Heart right ventricle (tissue), 16 donors: ENCODE data around the gene DPP9. TPM values are rescaled to one million over a fixed set of nuclear protein-coding genes. Genes with fewer than 3 reads are reported as not detected.

Experiments
- ATAC-seq, 8 donors: fragments of 200-7000 bp; cut with Tn5 transposase; one replicate each; pipeline ENCODE4 v1.9.1; 2020; ENCODE audit warnings: mild to moderate bottlenecking in 8 of 8, moderate library complexity in 8 of 8, moderate number of reproducible peaks in 1 of 8
- DNase-seq, 2 donors: peaks; one replicate each; pipeline ENCODE4 v3.0.0-alpha.2; 2020
- H3K27ac ChIP-seq, 10 donors: fragments of 200-600 bp; sonication (generic) in 2 of 10; one replicate each; pipeline versions ENCODE4 v1.5.0 to v1.8.0; 2020 to 2022; ENCODE audit warnings: mild to moderate bottlenecking in 3 of 10
- H3K27me3 ChIP-seq, 7 donors: fragments of 200-600 bp; one replicate each; pipeline ENCODE4 v1.8.0; 2021 to 2022; ENCODE audit warnings: mild to moderate bottlenecking in 2 of 7
- H3K36me3 ChIP-seq, 9 donors: fragments of 200-600 bp; sonication (generic) in 1 of 9; one replicate each; pipeline versions ENCODE4 v1.5.0 to v1.8.0; 2020 to 2022; ENCODE audit warnings: mild to moderate bottlenecking in 2 of 9
- H3K4me1 ChIP-seq, 9 donors: fragments of 200-600 bp; sonication (generic) in 1 of 9; one replicate each; pipeline versions ENCODE4 v1.5.0 to v1.8.0; 2020 to 2022; ENCODE audit warnings: mild to moderate bottlenecking in 4 of 9
- H3K4me3 ChIP-seq, 10 donors: fragments of 200-600 bp; sonication (generic) in 2 of 10; one replicate each; pipeline versions ENCODE4 v1.5.0 to v1.8.0; 2020 to 2022; ENCODE audit warnings: mild to moderate bottlenecking in 7 of 10, moderate library complexity in 2 of 10
- H3K9me3 ChIP-seq, 11 donors: fragments of 200-600 bp in 10 of 11; sonication (generic) in 2 of 11; one replicate each; pipeline versions ENCODE4 v1.5.0 to v1.8.0; 2013 to 2022; ENCODE audit warnings: mild to moderate bottlenecking in 2 of 11, control low read depth in 1 of 11, moderate library complexity in 1 of 11
- CTCF ChIP-seq, 9 donors: fragments of 200-600 bp; sonication (generic) in 2 of 9; IDR thresholded peaks; one replicate each; pipeline versions ENCODE4 v1.5.0 to v1.8.0; 2021 to 2022; ENCODE audit warnings: antibody characterized with exemption in 9 of 9, mild to moderate bottlenecking in 5 of 9, moderate library complexity in 1 of 9
- WGBS, 2 donors: extraction: QIAGEN DNeasy Blood & Tissue Kit; methylation state at CpG; one replicate each; pipeline ENCODE4 v1.1.7; 2013; ENCODE audit warnings: inconsistent platforms in 1 of 2; 5-methylcytosine and 5-hydroxymethylcytosine counted together
- intact Hi-C, 10 donors: fragments of 100-400 bp; cut with DNase I; formaldehyde crosslinking; loops; one replicate each; pipeline versions ENCODE4 v1.11.1 to v1.14.2; 2022
- polyA plus RNA-seq, 2 donors: library from polyadenylated mRNA; stranded (reverse); fragments of 200-250 nt; gene quantifications; one replicate each; pipeline ENCODE4 v1.2.3, GENCODE V29; 2013
- total RNA-seq, 10 donors: library from RNA; stranded (reverse); fragmentation: NEBNext Ultra II Directional in 3 of 10; extraction: Animal tissue kit (Norgen Biotek cat#: 25700) in 3 of 10; gene quantifications; one replicate each; pipeline versions ENCODE4 v1.2.1 to v1.2.4, GENCODE V29; 2021 to 2023
- donor health status: Arrhythmogenic right ventricular cardiomyopathy.
- donor health status: ischemic (EF 13 %, LVEDD 7.1; RV severe dilation, severe dysfunction).
- donor health status: healthy with polysubstance abuse.
- donor health status: DM: no; HTN: yes; CAD: no.
- donor health status: DM: no; HTN: no; CAD: no.
- donor health status: ischemic (EF 25% LVEDD 6.9; RV normal size, moderate dysfunction).
- donor health status: ischemic (EF 25% LVEDD 5.7; RV mildly dilated, moderate dysfunction).
- donor health status: healthy.
- donor health status: DM: yes; HTN: yes; CAD: no.
- donor health status: Ischemic cardiomyopathy.
- donor health status: ischemic (EF 35%, LVEDD 5.7; RV mildly dilated, moderate dysfunction).
- donor health status: nonischemic (EF 11% LVEDD 7.7; RV severe dilation, severe dysfunction).
- donor health status: DM: yes; HTN: yes; CAD: no.
- donor health status: PGD.
- donor health status: ischemic (EF 29% LVEDD 5.4; RV normal size, mild dysfunction).
- donor health status: nonischemic (EF 23%, LVEDD 6.1; RV moderate dilation, normal function).

The DPP9 gene
- total and polyA plus RNA-seq, 12 donors = 34.0 to 52.2 (median 43.2) TPM

DNA sequence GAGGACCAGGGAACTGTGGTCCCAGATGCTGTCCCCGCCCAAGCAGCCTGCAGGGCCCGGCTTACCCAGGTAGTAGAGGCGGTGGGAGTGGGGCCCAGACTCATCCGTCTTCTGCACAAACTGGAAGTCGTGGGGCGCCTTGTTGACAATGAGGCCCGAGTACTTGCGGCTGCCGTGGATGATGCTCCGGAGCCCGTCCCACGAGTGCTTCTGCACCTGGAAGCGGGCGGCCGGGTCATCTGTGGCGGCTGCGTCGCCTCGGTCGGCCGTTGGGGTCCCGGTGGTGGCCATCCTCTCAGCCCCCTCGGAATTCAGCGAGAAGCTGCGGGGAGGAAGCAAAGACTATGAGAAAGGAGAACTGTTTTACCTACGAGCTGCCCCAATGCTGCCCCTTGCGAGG lies 9.6 kb downstream of the DPP9 start:
- H3K4me3 ChIP-seq = no peak overlapping the region
- 89 to 95% methylated on average over 27 of the region's 27 CpGs for WGBS, 2 donors
- H3K27ac ChIP-seq = peak overlapping the region; percentile 59 to 91 (median 76)
- peaks cover 0 to 99% (median 50%) of the 10 kb centered on the region in 9 donors for H3K36me3 ChIP-seq
- TF ChIP-seq CTCF (IDR thresholded peaks at IDR 0.05) = no peak
- H3K27me3 ChIP-seq = no peaks in the 10 kb centered on the region
- intact Hi-C loops = no loop called here
- ATAC-seq (no peak), DNase-seq (no peak)
- H3K9me3 ChIP-seq = no peaks in the 10 kb centered on the region
- peaks cover 14 to 59% (median 38%) of the 10 kb centered on the region in 9 donors for H3K4me1 ChIP-seq

GRCh38 chr19:4713384-4713951 lies 10.2 kb downstream of the DPP9 start:
- H3K4me1 ChIP-seq = peaks cover 14 to 59% (median 44%) of the 10 kb centered on the region in 9 donors
- 57 to 74% methylated on average over 32 of the region's 32 CpGs for WGBS, 2 donors
- ATAC-seq = peak; percentile 81 to 95 (median 88)

DNA sequence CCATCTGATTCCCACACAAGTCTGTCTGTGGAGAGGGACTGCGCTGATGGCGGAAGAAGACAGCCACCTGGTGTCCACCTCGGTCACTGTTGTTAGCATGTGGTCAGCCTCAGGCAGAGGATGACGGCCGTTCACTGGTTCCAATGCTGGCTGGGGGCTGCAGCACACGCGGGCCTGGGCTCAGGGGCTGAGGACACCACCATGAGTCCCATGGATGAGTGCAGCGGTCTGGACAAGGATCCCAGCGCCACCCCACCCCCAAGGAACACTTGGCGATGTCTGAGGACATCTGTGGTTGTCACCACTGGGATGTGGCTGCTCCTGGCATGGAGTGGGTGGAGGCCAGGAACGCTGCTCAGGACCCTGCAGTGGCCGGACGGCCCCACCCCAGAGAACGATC lies 10.9 kb downstream of the DPP9 start:
- intact Hi-C loops = no loop called here
- DNase-seq (no peak), ATAC-seq (peak in 3 of 8 donors; percentile 1 to 3 (median 1))
- no peak for TF ChIP-seq CTCF (IDR thresholded peaks at IDR 0.05)
- Histone ChIP-seq H3K4me1 (peaks cover 14 to 59% (median 51%) of the 10 kb centered on the region in 9 donors), H3K27ac (peak overlapping the region; percentile 62 to 91 (median 76)), H3K9me3 (no peaks in the 10 kb centered on the region), H3K36me3 (peaks cover 0 to 92% (median 37%) of the 10 kb centered on the region in 9 donors), H3K27me3 (no peaks in the 10 kb centered on the region), H3K4me3 (peak overlapping the region in 1 of 10 donors; percentile 30)
- 82 to 85% methylated on average over 14 of the region's 14 CpGs for WGBS, 2 donors

More at GRCh38 chr19:4713384-4713951, 10.2 kb downstream of the DPP9 start:
- Histone ChIP-seq H3K4me3 (peak overlapping the region in 3 of 10 donors; percentile 23 to 30 (median 24)), H3K27me3 (no peaks in the 10 kb centered on the region), H3K36me3 (peaks cover 0 to 98% (median 44%) of the 10 kb centered on the region in 9 donors), H3K9me3 (no peaks in the 10 kb centered on the region), H3K27ac (peak overlapping the region; percentile 62 to 91 (median 76))
- intact Hi-C loops = no loop called here
- TF ChIP-seq CTCF (IDR thresholded peaks at IDR 0.05) = no peak
- DNase-seq = peak; percentile 77 to 87

GRCh38 chr19:4711211-4711610 lies 12.4 kb downstream of the DPP9 start:
- no peak for ATAC-seq
- DNase-seq = no peak
- Histone ChIP-seq H3K27me3 (no peaks in the 10 kb centered on the region), H3K9me3 (no peaks in the 10 kb centered on the region), H3K36me3 (peaks cover 0 to 85% (median 30%) of the 10 kb centered on the region in 9 donors), H3K27ac (peak overlapping the region in 2 of 10 donors; percentile 3 to 59), H3K4me1 (peaks cover 17 to 68% (median 55%) of the 10 kb centered on the region in 9 donors), H3K4me3 (no peak overlapping the region)
- WGBS, 2 donors = 90 to 97% methylated on average over 8 of the region's 8 CpGs
- no peak for TF ChIP-seq CTCF (IDR thresholded peaks at IDR 0.05)
- intact Hi-C loops = no loop called here
